GM18499 (cell line): Measurements from ENCODE around the gene PCNX2.

ENCODE experiments used
- ATAC-seq: cut with Tn5 transposase; IDR thresholded peaks from one replicate; pipeline ENCODE4 v1.9.1; 2021; ENCODE audit warnings: moderate number of reproducible peaks; ENCODE audit not compliant: insufficient read depth, unreplicated experiment

The PCNX2 gene

GRCh38 chr1:232993555-232993954, 302.0 kb downstream of the PCNX2 start:
- no peak for ATAC-seq

GRCh38 chr1:232992227-232992626, 303.3 kb downstream of the PCNX2 start:
- no peak for ATAC-seq

GRCh38 chr1:232991238-232991637, 304.3 kb downstream of the PCNX2 start:
- no peak for ATAC-seq

- ATAC-seq = no peak
These were observed 305.1 kb downstream of the PCNX2 start for GRCh38 chr1:232990176-232991128.

GRCh38 chr1:232988572-232989040, 306.9 kb downstream of the PCNX2 start:
- no peak for ATAC-seq

- no peak for ATAC-seq
These were observed 307.8 kb downstream of the PCNX2 start for GRCh38 chr1:232987774-232988140.

GRCh38 chr1:232987046-232987773, 308.3 kb downstream of the PCNX2 start:
- no peak for ATAC-seq

- no peak for ATAC-seq
These were observed 309.0 kb downstream of the PCNX2 start for GRCh38 chr1:232986527-232986922.

GRCh38 chr1:232985882-232986526, 309.5 kb downstream of the PCNX2 start:
- ATAC-seq = no peak

GRCh38 chr1:232984577-232985425, 310.7 kb downstream of the PCNX2 start:
- ATAC-seq = no peak

GRCh38 chr1:232983817-232984567, 311.5 kb downstream of the PCNX2 start:
- no peak for ATAC-seq

GRCh38 chr1:232983375-232983774, 312.1 kb downstream of the PCNX2 start:
- no peak for ATAC-seq

GRCh38 chr1:232982238-232982944, 313.1 kb downstream of the PCNX2 start:
- no peak for ATAC-seq

- ATAC-seq = no peak
These were observed 314.5 kb downstream of the PCNX2 start for GRCh38 chr1:232980986-232981560.

GRCh38 chr1:232980355-232980978, 315.1 kb downstream of the PCNX2 start:
- no peak for ATAC-seq

GRCh38 chr1:232979558-232979957, 316.0 kb downstream of the PCNX2 start:
- no peak for ATAC-seq

GRCh38 chr1:232978815-232979214, 316.7 kb downstream of the PCNX2 start:
- no peak for ATAC-seq

GRCh38 chr1:232978091-232978634, 317.4 kb downstream of the PCNX2 start:
- ATAC-seq = no peak
